Parathyroid adenoma (tissue), 2 donors: ENCODE measurements around the gene PRDX4.
"Not testable (repeated sequence)": the region's sequence is repeated elsewhere in the genome, so short reads cannot be mapped to it uniquely, and the experiment has no call there.

Source experiments
- H2AFZ ChIP-seq: fragments of 300-600 bp; sonication (generic); one replicate; pipeline ENCODE4 v1.7.0; 2017; ENCODE audit warnings: antibody characterized with exemption, mild to moderate bottlenecking
- H3K27ac ChIP-seq: fragments of 300-600 bp; sonication (generic); one replicate; pipeline ENCODE4 v1.7.0; 2017
- H3K27me3 ChIP-seq: fragments of 300-600 bp; sonication (generic); one replicate; pipeline ENCODE4 v1.7.0; 2017; ENCODE audit warnings: low read length; ENCODE audit not compliant: control insufficient read depth, insufficient read depth
- H3K36me3 ChIP-seq: fragments of 300-600 bp; sonication (generic); one replicate; pipeline ENCODE4 v1.7.0; 2017; ENCODE audit warnings: low read length; ENCODE audit not compliant: control insufficient read depth, insufficient read depth
- H3K4me1 ChIP-seq: fragments of 300-600 bp; sonication (generic); one replicate; pipeline ENCODE4 v1.7.0; 2017; ENCODE audit warnings: control low read depth
- H3K4me2 ChIP-seq: fragments of 300-600 bp; sonication (generic); one replicate; pipeline ENCODE4 v1.7.0; 2017; ENCODE audit warnings: low read length
- H3K4me3 ChIP-seq: fragments of 300-600 bp; sonication (generic); one replicate; pipeline ENCODE4 v1.7.0; 2017; ENCODE audit warnings: low read depth, low read length
- H3K79me2 ChIP-seq: fragments of 300-600 bp; sonication (generic); one replicate; pipeline ENCODE4 v1.7.0; 2017; ENCODE audit warnings: control low read depth
- H3K9ac ChIP-seq: fragments of 300-600 bp; sonication (generic); one replicate; pipeline ENCODE4 v1.7.0; 2017; ENCODE audit warnings: mild to moderate bottlenecking
- H3K9me3 ChIP-seq: fragments of 300-600 bp; sonication (generic); one replicate; pipeline ENCODE4 v1.7.0; 2017; ENCODE audit warnings: low read length; ENCODE audit not compliant: control insufficient read depth
- TF ChIP-seq, protein P1 (sequence below): fragments of 300-600 bp; sonication (generic); IDR thresholded peaks from one replicate; pipeline ENCODE4 v1.7.0; 2017; ENCODE audit warnings: antibody characterized with exemption, mild to moderate bottlenecking
- donor health status: primary hyperparathyroidism.

PRDX4 gene

GRCh38 chrX:23666282-23666681, 1.0 kb upstream of the PRDX4 start:
- TF ChIP-seq, protein P1, sequence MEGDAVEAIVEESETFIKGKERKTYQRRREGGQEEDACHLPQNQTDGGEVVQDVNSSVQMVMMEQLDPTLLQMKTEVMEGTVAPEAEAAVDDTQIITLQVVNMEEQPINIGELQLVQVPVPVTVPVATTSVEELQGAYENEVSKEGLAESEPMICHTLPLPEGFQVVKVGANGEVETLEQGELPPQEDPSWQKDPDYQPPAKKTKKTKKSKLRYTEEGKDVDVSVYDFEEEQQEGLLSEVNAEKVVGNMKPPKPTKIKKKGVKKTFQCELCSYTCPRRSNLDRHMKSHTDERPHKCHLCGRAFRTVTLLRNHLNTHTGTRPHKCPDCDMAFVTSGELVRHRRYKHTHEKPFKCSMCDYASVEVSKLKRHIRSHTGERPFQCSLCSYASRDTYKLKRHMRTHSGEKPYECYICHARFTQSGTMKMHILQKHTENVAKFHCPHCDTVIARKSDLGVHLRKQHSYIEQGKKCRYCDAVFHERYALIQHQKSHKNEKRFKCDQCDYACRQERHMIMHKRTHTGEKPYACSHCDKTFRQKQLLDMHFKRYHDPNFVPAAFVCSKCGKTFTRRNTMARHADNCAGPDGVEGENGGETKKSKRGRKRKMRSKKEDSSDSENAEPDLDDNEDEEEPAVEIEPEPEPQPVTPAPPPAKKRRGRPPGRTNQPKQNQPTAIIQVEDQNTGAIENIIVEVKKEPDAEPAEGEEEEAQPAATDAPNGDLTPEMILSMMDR: no peak
- H3K4me3 ChIP-seq: no peak overlapping the region
- no peaks in the 10 kb centered on the region for H3K4me1 ChIP-seq
- no peaks in the 10 kb centered on the region for H3K27me3 ChIP-seq
- H3K4me2 ChIP-seq: no peak overlapping the region
- H3K79me2 ChIP-seq: no peaks in the 10 kb centered on the region
- peak overlapping the region; percentile 72 for H2AFZ ChIP-seq
- H3K36me3 ChIP-seq: no peaks in the 10 kb centered on the region
- no peaks in the 10 kb centered on the region for H3K9me3 ChIP-seq
- no peak overlapping the region for H3K27ac ChIP-seq
- H3K9ac ChIP-seq: no peak overlapping the region

GRCh38 chrX:23668335-23668734, 1.0 kb downstream of the PRDX4 start:
- Histone ChIP-seq H3K79me2 (no peaks in the 10 kb centered on the region), H3K4me1 (no peaks in the 10 kb centered on the region), H3K9ac (no peak overlapping the region), H3K9me3 (no peaks in the 10 kb centered on the region), H3K27ac (no peak overlapping the region), H3K27me3 (no peaks in the 10 kb centered on the region), H3K4me2 (peak overlapping the region; percentile 79), H3K36me3 (no peaks in the 10 kb centered on the region), H3K4me3 (peak overlapping the region; percentile 55), H2AFZ (no peak overlapping the region)
- TF ChIP-seq, protein P1: no peak

GRCh38 chrX:23670528-23670927, 3.2 kb downstream of the PRDX4 start:
- H3K36me3 ChIP-seq: no peaks in the 10 kb centered on the region
- no peak overlapping the region for H3K27ac ChIP-seq
- H3K9me3 ChIP-seq: no peaks in the 10 kb centered on the region
- H3K4me1 ChIP-seq: no peaks in the 10 kb centered on the region
- TF ChIP-seq, protein P1: no peak
- no peaks in the 10 kb centered on the region for H3K27me3 ChIP-seq
- H3K4me2 ChIP-seq: no peak overlapping the region
- H3K9ac ChIP-seq: no peak overlapping the region
- H2AFZ ChIP-seq: no peak overlapping the region
- H3K79me2 ChIP-seq: no peaks in the 10 kb centered on the region
- H3K4me3 ChIP-seq: no peak overlapping the region

DNA sequence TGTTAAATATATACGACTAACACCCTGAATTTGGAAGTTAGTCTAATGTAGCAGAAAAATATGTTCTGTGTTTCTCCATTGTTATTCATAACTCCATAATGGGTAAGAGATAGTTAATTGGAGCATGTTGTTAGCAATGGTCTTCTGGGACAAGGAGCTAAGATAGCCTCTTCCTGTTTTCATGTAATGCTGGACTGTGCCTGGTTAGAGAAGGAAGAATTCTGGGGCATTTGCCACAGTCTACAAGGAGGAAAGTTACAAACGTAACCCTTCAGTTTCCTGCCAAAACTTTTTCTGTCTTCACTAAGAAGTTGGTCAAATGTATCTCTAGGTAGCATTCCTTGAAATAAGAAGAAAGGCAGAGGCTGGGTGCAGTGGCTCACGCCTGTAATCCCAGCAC, 5.8 kb downstream of the PRDX4 start:
- H3K79me2 ChIP-seq: no peaks in the 10 kb centered on the region
- no peaks in the 10 kb centered on the region for H3K36me3 ChIP-seq
- TF ChIP-seq, protein P1: no peak
- H3K4me1 ChIP-seq: no peaks in the 10 kb centered on the region
- H2AFZ ChIP-seq: no peak overlapping the region
- H3K4me3 ChIP-seq: no peak overlapping the region
- no peaks in the 10 kb centered on the region for H3K27me3 ChIP-seq
- no peak overlapping the region for H3K4me2 ChIP-seq
- no peak overlapping the region for H3K27ac ChIP-seq
- H3K9ac ChIP-seq: no peak overlapping the region
- H3K9me3 ChIP-seq: no peaks in the 10 kb centered on the region

DNA sequence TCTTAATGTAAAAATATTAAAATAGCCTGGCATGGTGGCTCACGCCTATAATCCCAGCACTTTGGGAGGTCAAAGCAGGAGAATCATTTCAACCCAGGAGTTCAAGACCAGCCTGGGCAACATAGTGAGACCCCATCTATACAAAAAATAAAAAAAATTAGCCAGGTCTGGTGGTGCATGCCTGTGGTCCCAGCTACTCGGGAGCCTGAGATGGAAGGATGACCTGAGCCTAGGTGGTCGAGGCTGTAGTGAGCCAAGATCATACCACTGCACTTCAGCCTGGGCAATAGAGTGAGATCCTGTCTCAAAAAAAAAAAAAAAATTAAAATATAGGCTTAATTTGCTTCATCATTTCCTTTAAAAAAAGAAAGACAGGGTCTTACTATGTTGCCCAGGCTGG, 9.2 kb downstream of the PRDX4 start:
- H3K9me3 ChIP-seq, H3K27me3 ChIP-seq, H3K27ac ChIP-seq, H3K4me2 ChIP-seq, H3K9ac ChIP-seq, H3K79me2 ChIP-seq, H3K36me3 ChIP-seq, H3K4me3 ChIP-seq, H2AFZ ChIP-seq, H3K4me1 ChIP-seq: not testable (repeated sequence)
